Mesendoderm (in vitro differentiated cells): ENCODE results near the gene KCNMB2.

Experiments
- DNase-seq: peaks from one replicate; pipeline ENCODE4 v3.0.0; 2013
- H2AK5ac ChIP-seq: 2 replicates; pipeline ENCODE4 v1.6.1; 2013; ENCODE audit warnings: low read length, inconsistent platforms
- H2BK120ac ChIP-seq: 2 replicates; pipeline ENCODE4 v1.6.1; 2013; ENCODE audit warnings: low read depth, mild to moderate bottlenecking, low read length, moderate library complexity, mixed read lengths
- H2BK15ac ChIP-seq: replicated peaks from 2 replicates; pipeline ENCODE4 v1.6.1; 2013; ENCODE audit warnings: low read depth, mild to moderate bottlenecking, moderate library complexity
- H2BK5ac ChIP-seq: 2 replicates; pipeline ENCODE4 v1.6.1; 2013; ENCODE audit warnings: low read length, inconsistent platforms
- H3K18ac ChIP-seq: 2 replicates; pipeline ENCODE4 v1.6.1; 2013; ENCODE audit warnings: mild to moderate bottlenecking, low read length, mixed read lengths
- H3K23ac ChIP-seq: one replicate; pipeline ENCODE4 v1.6.1; 2013; ENCODE audit warnings: low read length
- H3K27ac ChIP-seq: 2 replicates; pipeline ENCODE4 v1.5.1; 2013; ENCODE audit warnings: low read depth, mild to moderate bottlenecking, inconsistent platforms, low read length, moderate library complexity
- H3K27me3 ChIP-seq: 2 replicates; pipeline ENCODE4 v1.6.1; 2013; ENCODE audit warnings: low read length, control low read depth, mild to moderate bottlenecking, inconsistent platforms; ENCODE audit not compliant: insufficient read depth, poor library complexity
- H3K36me3 ChIP-seq: 2 replicates; pipeline ENCODE4 v1.6.1; 2013; ENCODE audit warnings: low read length, inconsistent platforms; ENCODE audit not compliant: control insufficient read depth, insufficient read depth
- H3K4ac ChIP-seq: one replicate; pipeline ENCODE4 v1.6.1; 2013; ENCODE audit warnings: low read depth, mild to moderate bottlenecking, low read length, moderate library complexity
- H3K4me1 ChIP-seq: 2 replicates; pipeline ENCODE4 v1.6.1; 2013; ENCODE audit warnings: low read depth, low read length, inconsistent platforms; ENCODE audit not compliant: control insufficient read depth
- H3K4me2 ChIP-seq: 2 replicates; pipeline ENCODE4 v1.6.1; 2013; ENCODE audit warnings: low read length
- H3K4me3 ChIP-seq: 2 replicates; pipeline ENCODE4 v1.5.1; 2013; ENCODE audit warnings: mild to moderate bottlenecking, low read length
- H3K56ac ChIP-seq: one replicate; pipeline ENCODE4 v1.6.1; 2013; ENCODE audit warnings: low read length
- H3K79me1 ChIP-seq: 2 replicates; pipeline ENCODE4 v1.6.1; 2013; ENCODE audit warnings: low read length, inconsistent platforms
- H3K79me2 ChIP-seq: 2 replicates; pipeline ENCODE4 v1.6.1; 2013; ENCODE audit warnings: mild to moderate bottlenecking, low read length; ENCODE audit not compliant: control insufficient read depth, insufficient read depth
- H3K9ac ChIP-seq: 2 replicates; pipeline ENCODE4 v1.6.1; 2013; ENCODE audit warnings: low read length, inconsistent platforms
- H4K5ac ChIP-seq: one replicate; pipeline ENCODE4 v1.6.1; 2013; ENCODE audit warnings: low read length
- H4K8ac ChIP-seq: one replicate; pipeline ENCODE4 v1.6.1; 2013; ENCODE audit warnings: low read depth, mild to moderate bottlenecking, control low read depth, low read length, moderate library complexity
- WGBS: extraction: QIAGEN DNeasy Blood & Tissue Kit; methylation state at CpG from one replicate; pipeline ENCODE4 v1.1.7; 2013; ENCODE audit warnings: low lambda C conversion rate, missing lambda C conversion rate; ENCODE audit not compliant: insufficient coverage; ENCODE audit errors: extremely low coverage; 5-methylcytosine and 5-hydroxymethylcytosine counted together

Gene KCNMB2

DNA sequence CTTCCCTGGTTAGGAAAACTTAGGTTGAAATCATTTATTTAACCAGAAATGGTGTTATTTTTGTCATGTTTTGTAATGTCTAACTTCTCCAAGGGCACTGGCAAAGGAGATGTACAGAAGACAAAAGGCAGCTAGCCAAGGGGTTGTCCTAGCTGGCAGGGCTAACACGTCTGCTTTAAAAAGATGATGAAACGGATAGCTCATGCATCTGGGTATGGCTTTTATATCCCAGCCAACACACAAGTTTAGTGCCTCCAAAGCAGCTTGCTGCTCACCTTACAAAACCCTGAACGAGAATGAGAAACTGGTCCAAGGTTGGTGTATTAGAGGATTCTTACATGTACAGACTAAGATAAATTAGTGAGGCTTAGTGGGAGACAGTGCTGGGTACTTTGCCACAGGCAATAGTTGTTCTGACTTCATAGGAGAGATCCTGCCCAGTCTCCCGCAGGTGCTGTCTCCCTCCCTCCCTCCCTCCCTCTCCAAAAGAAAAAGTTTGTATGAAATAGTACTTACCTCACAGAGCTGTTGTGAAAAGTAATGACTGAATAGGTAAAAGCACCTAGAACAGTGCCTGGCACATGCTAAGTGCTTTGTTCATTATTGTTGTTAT is 47.8 kb downstream of the KCNMB2 start:
- no peak overlapping the region for H4K8ac ChIP-seq
- no peaks in the 10 kb centered on the region for H3K36me3 ChIP-seq
- no peaks in the 10 kb centered on the region for H3K79me2 ChIP-seq
- no peak overlapping the region for H2AK5ac ChIP-seq
- no peak overlapping the region for H2BK120ac ChIP-seq
- H3K18ac ChIP-seq = no peak overlapping the region
- H3K27ac ChIP-seq = no peak overlapping the region
- H2BK15ac ChIP-seq = no peak overlapping the region
- H3K4me3 ChIP-seq = no peak overlapping the region
- no peak overlapping the region for H3K23ac ChIP-seq
- no peaks in the 10 kb centered on the region for H3K79me1 ChIP-seq
- no peak overlapping the region for H2BK5ac ChIP-seq
- WGBS = no CpG with 5 or more reads among the region's 4 CpGs
- no peak overlapping the region for H4K5ac ChIP-seq
- no peak overlapping the region for H3K9ac ChIP-seq
- no peak overlapping the region for H3K56ac ChIP-seq
- no peaks in the 10 kb centered on the region for H3K4me1 ChIP-seq
- no peak overlapping the region for H3K4me2 ChIP-seq
- H3K27me3 ChIP-seq = no peaks in the 10 kb centered on the region
- no peak overlapping the region for H3K4ac ChIP-seq
- no peak for DNase-seq

DNA sequence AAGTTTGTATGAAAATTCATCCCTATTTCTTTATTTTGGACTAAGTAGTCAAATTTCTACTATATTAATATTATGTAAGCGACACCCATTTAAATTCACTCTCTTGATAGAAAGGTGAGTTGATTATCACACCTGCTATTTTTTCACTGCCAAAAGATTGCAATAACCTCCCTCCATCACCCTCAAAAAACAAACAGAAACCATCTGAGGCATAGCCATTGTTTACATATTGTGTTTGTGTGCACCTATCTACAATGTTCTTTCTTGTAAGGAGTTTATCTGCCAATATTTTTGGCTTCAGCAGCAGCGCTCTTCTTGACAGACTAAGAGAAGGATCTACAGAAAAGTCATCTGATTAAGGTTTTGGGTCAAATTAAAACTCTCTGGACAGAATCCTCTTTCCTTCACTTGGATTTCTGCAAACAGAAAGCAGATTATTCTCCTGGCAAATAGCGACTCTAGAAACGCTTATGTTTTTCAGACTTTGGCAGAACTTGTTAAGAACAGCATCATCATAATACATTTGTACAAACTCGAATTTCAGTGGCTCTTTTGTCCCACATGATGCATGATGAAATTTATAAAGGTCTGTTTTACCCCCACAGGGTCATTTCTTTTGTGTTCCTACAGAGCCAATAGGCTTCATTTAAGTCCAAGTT is 48.6 kb downstream of the KCNMB2 start:
- no peak overlapping the region for H2BK120ac ChIP-seq
- no peak overlapping the region for H3K56ac ChIP-seq
- H3K79me1 ChIP-seq = no peaks in the 10 kb centered on the region
- no peak overlapping the region for H4K8ac ChIP-seq
- WGBS = no CpG with 5 or more reads among the region's 5 CpGs
- H3K9ac ChIP-seq = no peak overlapping the region
- H3K18ac ChIP-seq = no peak overlapping the region
- H2BK5ac ChIP-seq = no peak overlapping the region
- H3K36me3 ChIP-seq = no peaks in the 10 kb centered on the region
- H4K5ac ChIP-seq = no peak overlapping the region
- no peak overlapping the region for H2BK15ac ChIP-seq
- no peak overlapping the region for H3K4me2 ChIP-seq
- H3K27me3 ChIP-seq = no peaks in the 10 kb centered on the region
- H2AK5ac ChIP-seq = no peak overlapping the region
- H3K27ac ChIP-seq = no peak overlapping the region
- DNase-seq = no peak
- no peak overlapping the region for H3K4me3 ChIP-seq
- no peak overlapping the region for H3K23ac ChIP-seq
- H3K79me2 ChIP-seq = no peaks in the 10 kb centered on the region
- no peak overlapping the region for H3K4ac ChIP-seq
- H3K4me1 ChIP-seq = no peaks in the 10 kb centered on the region

DNA sequence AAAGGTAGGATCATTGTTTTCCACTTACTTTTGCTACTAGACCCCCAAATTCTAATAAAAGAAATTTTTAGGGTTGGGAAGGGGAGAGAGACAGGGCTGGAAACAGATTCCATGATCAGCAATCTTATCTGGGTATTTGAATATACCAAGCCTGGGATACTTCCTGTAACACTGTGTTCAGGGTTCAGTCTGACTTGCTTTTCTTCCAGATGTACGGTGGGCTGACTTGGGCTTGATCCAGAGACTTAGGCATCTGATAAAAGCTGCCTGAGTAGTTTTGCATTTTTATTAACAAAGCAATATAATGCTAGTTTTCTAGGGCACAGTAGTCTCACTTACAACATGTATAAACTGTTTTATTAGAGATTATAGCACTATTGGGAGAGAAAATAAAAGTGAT is 49.2 kb downstream of the KCNMB2 start:
- Histone ChIP-seq H4K5ac (no peak overlapping the region), H3K79me2 (no peaks in the 10 kb centered on the region), H2BK5ac (no peak overlapping the region), H3K56ac (no peak overlapping the region), H3K9ac (no peak overlapping the region), H4K8ac (no peak overlapping the region), H3K4me2 (no peak overlapping the region), H3K18ac (no peak overlapping the region), H3K4me1 (no peaks in the 10 kb centered on the region), H3K23ac (no peak overlapping the region), H3K79me1 (no peaks in the 10 kb centered on the region), H3K27ac (no peak overlapping the region), H3K27me3 (no peaks in the 10 kb centered on the region), H2AK5ac (no peak overlapping the region), H3K4ac (no peak overlapping the region), H3K4me3 (no peak overlapping the region), H2BK15ac (no peak overlapping the region), H2BK120ac (no peak overlapping the region), H3K36me3 (no peaks in the 10 kb centered on the region)
- DNase-seq = no peak
- no CpG with 5 or more reads among the region's 1 CpG for WGBS

DNA sequence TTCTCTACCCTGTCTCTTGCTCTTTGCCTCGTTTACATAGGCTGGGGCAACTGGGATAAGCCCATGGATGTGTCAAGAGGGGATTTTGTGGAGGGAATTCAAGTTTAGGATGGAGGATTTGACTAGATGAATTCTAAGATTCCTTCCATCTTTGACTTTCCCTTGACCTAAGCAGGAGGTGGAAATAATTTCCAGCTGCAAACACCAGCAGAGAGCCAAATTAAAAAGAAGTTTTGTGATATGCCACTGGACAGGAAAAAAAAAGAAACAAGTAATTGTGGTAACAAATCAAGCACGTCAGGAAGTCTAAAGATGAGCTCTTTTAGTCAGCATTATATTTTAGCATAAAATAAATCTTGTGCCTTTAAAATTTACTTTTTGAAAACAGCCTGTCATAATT is 49.8 kb downstream of the KCNMB2 start:
- Histone ChIP-seq H3K23ac (no peak overlapping the region), H3K4me1 (no peaks in the 10 kb centered on the region), H3K79me2 (no peaks in the 10 kb centered on the region), H4K5ac (no peak overlapping the region), H3K27ac (no peak overlapping the region), H2BK15ac (no peak overlapping the region), H2BK5ac (no peak overlapping the region), H3K56ac (no peak overlapping the region), H3K79me1 (no peaks in the 10 kb centered on the region), H2BK120ac (no peak overlapping the region), H3K4me2 (no peak overlapping the region), H3K4me3 (no peak overlapping the region), H2AK5ac (no peak overlapping the region), H3K27me3 (no peaks in the 10 kb centered on the region), H3K4ac (no peak overlapping the region), H3K9ac (no peak overlapping the region), H4K8ac (no peak overlapping the region), H3K18ac (no peak overlapping the region), H3K36me3 (no peaks in the 10 kb centered on the region)
- DNase-seq = no peak
- no CpG with 5 or more reads among the region's 2 CpGs for WGBS

DNA sequence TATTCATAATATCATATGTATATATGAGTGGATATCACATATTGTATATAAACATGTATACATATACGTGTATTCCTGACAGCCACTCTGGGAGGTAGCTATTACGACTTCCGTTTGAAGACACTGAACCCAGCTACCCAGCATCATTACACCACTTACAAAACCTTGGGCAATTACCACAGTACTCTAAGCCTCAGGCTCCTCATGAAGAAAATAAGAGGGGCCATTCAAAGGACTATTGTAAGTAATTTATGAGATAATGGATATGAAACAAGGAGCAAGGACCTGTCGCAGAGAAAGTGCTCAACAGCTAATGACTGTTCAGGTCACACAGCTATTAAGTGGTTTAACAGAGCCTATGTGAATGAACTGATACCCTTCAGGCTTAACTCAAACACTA is 52.4 kb downstream of the KCNMB2 start:
- Histone ChIP-seq H3K9ac (no peak overlapping the region), H4K5ac (no peak overlapping the region), H2AK5ac (no peak overlapping the region), H3K56ac (no peak overlapping the region), H2BK15ac (no peak overlapping the region), H3K4ac (no peak overlapping the region), H4K8ac (no peak overlapping the region), H3K4me1 (no peaks in the 10 kb centered on the region), H3K4me3 (no peak overlapping the region), H3K79me1 (no peaks in the 10 kb centered on the region), H2BK120ac (no peak overlapping the region), H3K36me3 (no peaks in the 10 kb centered on the region), H3K27me3 (no peaks in the 10 kb centered on the region), H3K18ac (no peak overlapping the region), H3K4me2 (no peak overlapping the region), H3K23ac (no peak overlapping the region), H3K79me2 (no peaks in the 10 kb centered on the region), H3K27ac (no peak overlapping the region), H2BK5ac (no peak overlapping the region)
- WGBS = no CpG with 5 or more reads among the region's 4 CpGs
- no peak for DNase-seq

DNA sequence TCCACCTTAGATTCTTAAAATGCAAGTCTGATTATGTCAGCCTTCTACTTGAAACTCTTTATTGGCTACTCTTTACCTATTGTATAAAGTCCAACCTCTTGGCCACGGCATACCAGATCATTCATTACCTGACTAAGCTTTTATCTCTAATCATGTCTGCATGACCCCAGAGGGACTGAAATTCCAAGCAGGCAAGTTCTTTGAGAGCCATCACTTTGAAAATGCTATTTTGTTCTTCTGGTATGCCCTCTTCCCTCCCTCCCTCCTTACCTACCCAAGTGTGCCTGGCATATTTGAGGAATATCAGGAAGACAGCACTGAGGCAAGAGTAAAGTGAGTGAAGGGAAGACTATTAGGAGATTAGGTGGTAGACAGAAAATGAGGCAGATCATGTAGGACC is 57.5 kb downstream of the KCNMB2 start:
- H3K4ac ChIP-seq = no peak overlapping the region
- no peaks in the 10 kb centered on the region for H3K79me2 ChIP-seq
- H2BK5ac ChIP-seq = no peak overlapping the region
- no peak overlapping the region for H3K18ac ChIP-seq
- H4K8ac ChIP-seq = no peak overlapping the region
- WGBS = no CpG with 5 or more reads among the region's 1 CpG
- no peaks in the 10 kb centered on the region for H3K36me3 ChIP-seq
- no peak overlapping the region for H3K23ac ChIP-seq
- H3K56ac ChIP-seq = no peak overlapping the region
- no peak overlapping the region for H4K5ac ChIP-seq
- H3K79me1 ChIP-seq = no peaks in the 10 kb centered on the region
- H2BK120ac ChIP-seq = no peak overlapping the region
- DNase-seq = no peak
- H3K27me3 ChIP-seq = no peaks in the 10 kb centered on the region
- no peak overlapping the region for H2BK15ac ChIP-seq
- H3K9ac ChIP-seq = no peak overlapping the region
- H2AK5ac ChIP-seq = no peak overlapping the region
- no peak overlapping the region for H3K4me3 ChIP-seq
- H3K4me2 ChIP-seq = no peak overlapping the region
- H3K27ac ChIP-seq = no peak overlapping the region
- H3K4me1 ChIP-seq = no peaks in the 10 kb centered on the region
